ENCODE data around the gene PHF12.

Gene PHF12

GRCh38 chr17:28864991-28865849 lies 86.1 kb downstream of the PHF12 start:
- no peaks in the 10 kb centered on the region for H3K79me2 ChIP-seq (ENCODE audit: insufficient read depth, low read length)
- H3F3A ChIP-seq (ENCODE audit: insufficient read depth) = no peaks in the 10 kb centered on the region
- no peak for TF ChIP-seq CTCF (IDR thresholded peaks at IDR 0.05; ENCODE audit: insufficient read depth, low read length, poor library complexity, severe bottlenecking)
- no peaks in the 10 kb centered on the region for H4K20me1 ChIP-seq (ENCODE audit: low read depth, low read length)
- no peak overlapping the region for H3K27ac ChIP-seq (ENCODE audit: low read depth, low read length)
- H3K9me2 ChIP-seq (replicated peaks; ENCODE audit: insufficient read depth, low read length) = no peaks in the 10 kb centered on the region
- no peak overlapping the region for H3K4me2 ChIP-seq (ENCODE audit: low read depth, low read length, poor library complexity, severe bottlenecking)
- no peaks in the 10 kb centered on the region for H3K36me3 ChIP-seq (ENCODE audit: low read length)
- peak overlapping the region; percentile 2 for H2AFZ ChIP-seq (ENCODE audit: low read depth, low read length, severe bottlenecking)
- peak overlapping the region; percentile 17; the same call in 1 of the 2 replicates for H3K9ac ChIP-seq (ENCODE audit: low read length)
- no peak overlapping the region for H3K4me3 ChIP-seq (ENCODE audit: insufficient read depth, low read length, poor library complexity, severe bottlenecking)
- no peaks in the 10 kb centered on the region for H3K27me3 ChIP-seq (ENCODE audit: low read length)
- H3K9me3 ChIP-seq (ENCODE audit: insufficient read depth, low read length) = no peaks in the 10 kb centered on the region

- Histone ChIP-seq H3K4me2 (ENCODE audit: low read depth, low read length, poor library complexity, severe bottlenecking) (no peak overlapping the region), H3K4me3 (ENCODE audit: insufficient read depth, low read length, poor library complexity, severe bottlenecking) (no peak overlapping the region), H3K9me2 (replicated peaks; ENCODE audit: insufficient read depth, low read length) (no peaks in the 10 kb centered on the region), H3F3A (ENCODE audit: insufficient read depth) (no peaks in the 10 kb centered on the region), H4K20me1 (ENCODE audit: low read depth, low read length) (no peaks in the 10 kb centered on the region), H3K79me2 (ENCODE audit: insufficient read depth, low read length) (no peaks in the 10 kb centered on the region), H2AFZ (ENCODE audit: low read depth, low read length, severe bottlenecking) (no peak overlapping the region), H3K27ac (ENCODE audit: low read depth, low read length) (no peak overlapping the region), H3K36me3 (ENCODE audit: low read length) (no peaks in the 10 kb centered on the region), H3K9ac (ENCODE audit: low read length) (no peak overlapping the region), H3K27me3 (ENCODE audit: low read length) (no peaks in the 10 kb centered on the region), H3K9me3 (ENCODE audit: insufficient read depth, low read length) (no peaks in the 10 kb centered on the region)
- TF ChIP-seq EZH2phosphoT487 (conservative IDR thresholded peaks at IDR 0.05; ENCODE audit: low read length) (no peak), CTCF (IDR thresholded peaks at IDR 0.05; ENCODE audit: insufficient read depth, low read length, poor library complexity, severe bottlenecking) (no peak)
These were observed 87.4 kb downstream of the PHF12 start for GRCh38 chr17:28863953-28864352.

GRCh38 chr17:28862561-28862960 lies 88.8 kb downstream of the PHF12 start:
- TF ChIP-seq EZH2phosphoT487 (conservative IDR thresholded peaks at IDR 0.05; ENCODE audit: low read length) (no peak), CTCF (IDR thresholded peaks at IDR 0.05; ENCODE audit: insufficient read depth, low read length, poor library complexity, severe bottlenecking) (no peak)
- H3F3A ChIP-seq (ENCODE audit: insufficient read depth) = no peaks in the 10 kb centered on the region
- no peak overlapping the region for H3K27ac ChIP-seq (ENCODE audit: low read depth, low read length)
- H3K79me2 ChIP-seq (ENCODE audit: insufficient read depth, low read length) = no peaks in the 10 kb centered on the region
- H4K20me1 ChIP-seq (ENCODE audit: low read depth, low read length) = no peaks in the 10 kb centered on the region
- no peaks in the 10 kb centered on the region for H3K9me2 ChIP-seq (replicated peaks; ENCODE audit: insufficient read depth, low read length)
- no peak overlapping the region for H3K9ac ChIP-seq (ENCODE audit: low read length)
- no peak overlapping the region for H2AFZ ChIP-seq (ENCODE audit: low read depth, low read length, severe bottlenecking)
- no peak overlapping the region for H3K4me2 ChIP-seq (ENCODE audit: low read depth, low read length, poor library complexity, severe bottlenecking)
- no peaks in the 10 kb centered on the region for H3K27me3 ChIP-seq (ENCODE audit: low read length)
- no peak overlapping the region for H3K4me3 ChIP-seq (ENCODE audit: insufficient read depth, low read length, poor library complexity, severe bottlenecking)
- no peaks in the 10 kb centered on the region for H3K36me3 ChIP-seq (ENCODE audit: low read length)
- H3K9me3 ChIP-seq (ENCODE audit: insufficient read depth, low read length) = no peaks in the 10 kb centered on the region
